HG03565 (cell line): Measurements from ENCODE around the gene INPP5E.

ENCODE experiments used
- ATAC-seq: cut with Tn5 transposase; IDR thresholded peaks from one replicate; pipeline ENCODE4 v1.9.1; 2021; ENCODE audit warnings: mild to moderate bottlenecking, moderate library complexity; ENCODE audit not compliant: unreplicated experiment

INPP5E gene

DNA sequence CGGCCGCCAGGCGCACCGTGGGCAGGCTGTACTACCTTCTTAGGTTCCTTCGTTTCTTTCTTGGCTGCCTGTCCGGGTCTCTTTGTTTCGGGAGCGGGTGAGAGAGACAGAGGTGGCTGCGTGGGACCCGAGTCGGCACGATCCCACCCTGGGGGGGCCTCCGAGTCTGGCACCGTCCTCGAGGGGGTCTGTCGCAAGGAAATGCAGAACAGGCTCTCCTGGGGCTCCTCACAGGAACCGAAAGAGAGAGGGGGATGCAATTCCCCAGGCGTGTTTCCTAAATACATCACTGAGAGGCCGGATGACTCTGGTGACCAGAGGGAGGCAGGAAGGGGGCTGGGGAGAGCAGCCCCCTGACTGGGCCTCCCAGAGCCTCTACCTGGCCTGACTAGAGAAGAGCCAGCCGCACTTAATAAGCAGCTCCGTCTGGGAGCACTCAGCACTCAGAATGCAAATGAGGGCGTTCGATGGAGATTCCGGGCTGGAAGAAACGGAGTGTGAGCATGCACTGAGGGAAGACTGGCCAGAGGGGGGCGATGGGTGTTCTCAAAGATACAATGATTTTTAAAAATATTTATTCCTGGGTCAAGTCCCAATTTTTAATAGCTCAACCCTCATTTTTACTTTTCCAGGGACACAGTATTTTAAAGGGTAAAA lies 11.7 kb upstream of the INPP5E start:
- ATAC-seq = no peak

DNA sequence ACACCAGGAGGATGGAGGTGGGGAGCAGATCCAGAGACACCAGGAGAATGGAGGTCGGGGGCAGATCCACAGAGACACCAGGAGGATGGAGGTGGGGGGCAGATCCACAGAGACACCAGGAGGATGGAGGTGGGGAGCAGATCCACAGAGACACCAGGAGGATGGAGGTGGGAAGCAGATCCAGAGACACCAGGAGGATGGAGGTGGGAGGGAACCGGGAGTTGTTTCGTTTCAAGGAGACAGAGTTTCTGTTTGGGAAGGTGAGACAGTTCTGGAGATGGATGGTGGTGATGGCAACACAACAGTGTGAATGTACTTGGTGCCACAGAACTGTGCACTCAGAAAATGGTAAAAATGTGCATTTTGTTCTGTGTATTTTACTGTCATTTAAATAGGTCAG lies 9.0 kb upstream of the INPP5E start:
- no peak for ATAC-seq

DNA sequence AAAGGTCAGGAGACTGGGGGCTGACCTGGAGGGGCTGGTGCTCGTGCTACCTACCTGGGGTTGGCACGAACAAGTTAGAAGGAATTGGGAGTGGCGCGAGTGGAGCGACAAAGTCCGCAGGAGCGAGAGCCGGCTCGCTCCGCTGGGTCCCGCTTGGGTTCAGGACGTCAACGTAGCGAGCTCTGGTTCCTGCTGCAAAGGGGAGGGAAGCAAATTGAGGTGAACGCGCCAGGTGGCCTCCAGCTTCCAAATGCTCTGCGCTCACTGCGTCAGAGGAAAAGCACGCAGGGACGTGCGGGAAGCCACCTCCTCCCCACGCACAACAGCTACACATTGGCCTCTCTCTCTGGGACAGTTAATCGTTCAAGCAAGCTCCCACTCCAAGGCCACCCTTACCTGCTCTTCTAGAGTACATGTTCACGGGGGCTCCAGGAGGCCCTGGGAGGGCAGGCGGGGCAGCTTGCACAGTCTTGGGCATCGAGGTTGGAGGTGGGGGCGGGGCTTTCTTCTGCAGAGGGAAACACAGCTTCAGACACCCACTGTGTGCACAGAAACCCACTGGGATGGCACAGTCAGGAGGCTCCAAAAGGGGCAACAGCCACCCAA lies 7.6 kb upstream of the INPP5E start:
- ATAC-seq = no peak

DNA sequence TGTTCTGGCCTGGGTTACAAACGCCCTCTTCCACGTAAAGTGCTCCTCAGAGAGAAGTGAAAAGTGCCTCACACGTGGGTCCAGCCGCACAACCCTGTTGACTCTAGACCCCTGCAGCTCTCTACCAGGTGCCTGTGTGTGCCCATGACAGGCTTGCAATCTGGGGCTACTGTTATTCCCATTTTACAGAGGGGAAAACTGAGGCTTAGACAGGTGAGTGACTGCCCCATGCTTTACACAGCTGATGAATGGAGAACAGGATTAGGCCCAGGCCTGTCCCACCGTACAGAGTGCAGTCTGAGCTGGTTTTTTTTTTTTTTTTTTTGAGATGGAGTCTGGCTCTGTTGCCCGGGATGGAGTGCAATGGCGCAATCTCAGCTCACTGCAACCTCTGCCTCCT lies 6.2 kb upstream of the INPP5E start:
- no peak for ATAC-seq

DNA sequence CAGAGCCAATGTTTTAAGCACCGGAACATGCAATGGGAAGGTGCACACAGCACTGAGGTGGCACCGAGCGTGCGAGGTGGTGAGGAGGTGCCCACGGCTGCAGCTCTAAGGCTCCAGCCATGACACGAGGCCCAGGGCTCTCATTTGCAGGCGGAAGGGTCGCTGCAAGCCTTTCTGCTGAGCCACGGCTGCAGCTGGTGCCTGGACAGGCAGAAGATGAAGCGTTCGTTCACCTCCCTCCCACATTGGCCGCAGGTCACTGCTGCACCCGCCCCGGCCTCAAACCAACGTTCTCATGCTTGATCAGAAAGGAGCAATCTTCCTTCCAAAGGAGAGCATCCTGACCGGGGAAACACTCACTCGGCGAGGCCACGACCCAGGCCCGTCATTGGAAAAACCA lies 4.5 kb upstream of the INPP5E start:
- ATAC-seq = no peak

DNA sequence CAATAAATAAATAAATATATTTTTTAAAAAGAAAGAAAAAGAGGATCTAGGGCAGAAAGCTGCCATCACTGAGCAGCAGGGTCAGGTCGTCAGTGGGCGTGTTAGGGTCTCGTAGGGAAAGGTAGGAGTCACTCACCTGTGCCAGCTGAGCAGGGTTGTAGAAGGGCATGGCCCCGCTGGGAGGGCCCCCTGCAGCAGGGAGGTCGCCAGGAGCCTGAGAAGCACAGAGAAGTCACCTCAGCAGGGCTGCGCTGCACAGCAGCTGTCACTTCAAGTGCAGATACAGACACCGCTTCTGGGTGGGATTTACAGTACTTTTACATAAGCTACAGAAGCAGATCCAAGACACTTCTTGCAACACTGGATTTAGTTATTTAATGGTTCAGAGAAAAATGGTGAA lies 4.0 kb upstream of the INPP5E start:
- no peak for ATAC-seq

- no peak for ATAC-seq
These were observed 3.4 kb upstream of the INPP5E start for GRCh38 chr9:136443087-136443486.

DNA sequence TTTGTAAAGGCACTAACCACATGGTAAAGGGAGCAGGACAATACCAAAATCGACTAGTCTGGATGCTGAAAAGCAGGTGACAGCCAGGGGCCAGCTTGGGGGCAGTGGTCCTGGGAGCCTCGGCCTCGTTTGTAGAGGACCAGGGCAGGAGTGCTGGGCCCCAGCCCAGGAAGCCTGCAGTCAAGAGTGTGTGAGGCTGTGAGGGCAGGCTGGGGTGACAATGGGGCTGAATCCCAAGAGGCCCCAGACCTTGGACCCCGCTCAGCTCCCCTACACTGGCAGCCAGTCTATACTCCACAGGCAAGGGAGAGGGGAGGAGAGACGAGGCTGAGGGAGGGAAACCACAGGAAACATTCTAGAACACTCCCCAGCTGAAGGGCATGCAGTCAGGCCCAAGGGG lies 2.6 kb upstream of the INPP5E start:
- ATAC-seq = no peak

- ATAC-seq = no peak
These were observed 2.1 kb upstream of the INPP5E start for GRCh38 chr9:136441681-136442245.

DNA sequence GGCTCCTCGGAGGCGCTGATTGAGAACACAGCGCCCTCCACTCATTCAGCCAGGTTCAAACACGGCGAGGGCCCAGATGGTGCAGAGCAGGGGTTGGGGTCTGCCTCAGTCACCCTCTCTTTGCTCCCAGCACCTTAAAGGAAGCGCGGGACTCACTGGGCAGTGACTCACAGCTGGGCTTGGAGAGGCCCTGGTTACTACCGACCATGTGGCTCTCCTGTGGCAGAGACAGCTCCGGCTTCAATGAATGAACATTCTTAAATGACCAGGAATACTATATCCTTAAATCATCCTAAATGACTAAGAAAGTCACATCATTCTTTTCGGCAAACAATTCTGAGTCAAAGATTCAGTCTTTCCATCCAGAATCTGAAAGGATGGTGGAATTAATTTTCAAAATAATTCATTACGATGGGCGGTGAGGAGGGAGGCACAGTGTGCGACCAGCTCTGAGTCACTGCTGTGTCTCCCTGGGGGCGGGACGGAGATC lies 1.6 kb upstream of the INPP5E start:
- ATAC-seq = no peak

- peak; percentile 28 for ATAC-seq
These were observed 831 bp downstream of the INPP5E start for GRCh38 chr9:136438548-136439480.

GRCh38 chr9:136437839-136438547 lies 1.7 kb downstream of the INPP5E start:
- ATAC-seq = no peak

- ATAC-seq = no peak
These were observed 2.2 kb downstream of the INPP5E start for GRCh38 chr9:136437430-136437829.

GRCh38 chr9:136436055-136436634 lies 3.5 kb downstream of the INPP5E start:
- ATAC-seq = no peak

GRCh38 chr9:136434580-136435169 lies 5.0 kb downstream of the INPP5E start:
- ATAC-seq = no peak

DNA sequence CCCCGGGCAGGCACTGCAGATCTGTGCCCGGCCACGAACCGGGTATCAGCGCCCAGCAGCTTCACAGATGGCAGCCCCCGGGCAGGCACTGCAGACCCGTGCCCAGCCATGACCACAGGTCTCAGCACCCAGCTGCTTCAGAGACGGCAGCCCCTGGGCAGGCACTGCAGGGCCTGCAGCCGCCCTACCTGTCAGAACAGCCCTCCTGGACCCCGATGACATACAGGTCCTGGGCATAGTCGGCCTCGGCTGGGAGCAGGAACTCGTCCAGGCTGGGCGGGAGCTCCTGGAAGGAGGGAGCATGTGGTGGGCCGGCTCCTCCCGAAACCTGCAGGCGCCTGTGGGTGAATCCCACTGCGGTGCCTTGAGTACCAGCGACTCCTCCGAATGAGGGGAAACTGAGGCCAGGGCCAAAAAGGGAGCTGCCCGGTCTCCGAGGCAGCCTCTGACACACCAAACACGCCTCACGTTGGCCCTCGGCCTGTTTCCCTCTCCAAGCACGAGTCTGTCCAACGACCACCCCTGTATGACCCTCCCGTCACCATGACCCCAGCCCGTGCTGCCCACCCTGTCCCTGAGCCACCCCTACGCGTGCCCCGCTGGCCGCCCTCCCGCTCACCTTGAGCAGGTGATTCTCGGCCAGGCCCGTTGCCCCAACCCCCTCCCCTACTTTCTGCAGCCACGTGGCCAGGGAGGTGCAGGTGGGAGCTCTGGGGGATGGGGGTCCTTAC lies 5.6 kb downstream of the INPP5E start:
- ATAC-seq = no peak

GRCh38 chr9:136433043-136433715 lies 6.5 kb downstream of the INPP5E start:
- ATAC-seq = no peak

GRCh38 chr9:136432591-136432990 lies 7.1 kb downstream of the INPP5E start:
- no peak for ATAC-seq
